ENCODE results near the gene CCDC57. TPM values are rescaled to one million over a fixed set of nuclear protein-coding genes. Genes with fewer than 3 reads are reported as not detected.
"Not testable (repeated sequence)": the region's sequence is repeated elsewhere in the genome, so short reads cannot be mapped to it uniquely, and the experiment has no call there.

The CCDC57 gene, protein sequence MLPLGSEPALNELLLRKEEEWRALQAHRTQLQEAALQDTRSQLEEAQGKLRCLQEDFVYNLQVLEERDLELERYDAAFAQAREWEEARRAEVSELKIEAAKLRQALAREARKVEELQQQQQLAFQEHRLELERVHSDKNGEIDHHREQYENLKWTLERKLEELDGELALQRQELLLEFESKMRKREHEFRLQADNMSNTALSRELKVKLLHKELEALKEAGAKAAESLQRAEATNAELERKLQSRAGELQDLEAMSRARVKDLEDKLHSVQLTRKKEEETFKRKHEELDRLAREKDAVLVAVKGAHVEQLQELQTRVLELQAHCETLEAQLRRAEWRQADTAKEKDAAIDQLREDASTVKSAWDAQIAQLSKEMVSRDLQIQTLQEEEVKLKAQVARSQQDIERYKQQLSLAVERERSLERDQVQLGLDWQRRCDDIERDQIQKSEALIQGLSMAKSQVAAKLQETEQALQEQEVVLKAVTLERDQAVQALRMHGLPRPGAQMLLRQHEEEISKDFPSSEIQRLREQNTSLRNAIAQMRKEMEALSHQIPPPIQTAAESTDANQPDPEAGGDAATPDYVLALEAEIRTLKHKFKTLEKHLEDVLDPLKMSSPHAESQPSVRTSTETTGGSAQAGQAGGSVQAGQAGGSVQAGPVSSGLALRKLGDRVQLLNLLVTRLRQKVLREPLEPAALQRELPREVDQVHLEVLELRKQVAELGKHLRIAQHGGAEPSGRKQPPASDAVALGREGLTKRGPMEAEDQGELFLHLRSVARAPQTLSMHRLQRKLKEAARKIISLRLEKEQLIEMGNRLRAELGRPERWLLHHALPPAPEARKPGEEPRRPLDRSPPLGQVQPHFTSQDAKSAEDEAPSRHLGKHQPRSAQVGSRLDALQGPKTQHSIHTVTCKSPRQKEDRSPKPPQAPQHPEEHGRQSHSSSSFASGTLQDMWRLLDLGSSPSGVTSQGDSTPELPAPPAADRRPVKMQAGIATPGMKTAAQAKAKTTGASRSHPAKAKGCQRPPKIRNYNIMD
- total RNA-seq, result 10 to 100 TPM; 57.6 to 62.8 TPM

DNA sequence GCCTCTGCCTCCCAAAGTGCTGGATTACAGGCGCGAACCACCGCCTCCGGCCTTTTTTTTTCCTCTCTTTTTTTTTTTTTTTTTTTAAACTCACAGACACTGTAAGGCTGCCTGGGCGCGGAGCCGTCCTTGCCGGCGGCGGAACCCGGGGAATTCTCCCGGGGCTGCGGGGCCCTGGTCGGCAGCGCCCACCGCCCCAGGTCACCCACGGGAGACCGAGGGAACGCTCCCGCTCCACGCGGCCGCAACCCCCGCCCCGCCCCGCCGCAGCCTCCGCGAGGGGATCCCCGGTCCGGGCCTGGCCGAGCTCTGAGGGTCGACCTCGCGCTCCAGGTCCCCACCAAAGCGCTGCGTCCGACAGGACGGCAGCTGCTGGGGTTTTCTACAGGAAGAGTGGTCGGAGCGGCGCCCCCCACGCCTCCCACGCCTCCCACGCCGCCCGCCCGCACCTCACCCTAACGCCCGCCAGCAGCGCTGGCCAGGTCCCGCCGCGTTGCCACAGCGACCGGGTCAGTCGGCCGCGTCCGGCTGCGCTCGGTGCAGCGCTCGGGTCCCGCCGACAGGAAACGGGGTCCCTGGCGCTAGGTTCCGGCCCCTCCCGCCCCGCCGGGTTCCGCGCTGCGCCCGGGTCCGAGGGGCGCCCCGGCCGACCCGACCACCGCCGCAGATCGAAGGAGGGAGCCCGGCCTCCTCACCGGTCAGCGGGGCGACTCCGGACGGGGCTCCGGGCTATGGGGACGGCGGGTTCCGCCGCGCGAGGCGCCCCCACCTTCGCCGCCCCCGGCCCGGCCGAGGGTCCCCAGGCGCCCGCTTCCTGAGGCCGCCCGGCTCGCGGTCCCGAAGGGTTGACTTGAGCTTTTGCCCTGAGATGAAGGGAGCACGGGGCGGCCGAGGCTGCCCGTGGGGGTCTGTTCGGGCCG is at the start of gene CCDC57:
Gene CCDC57 (minus strand): TSS at position 512 of the 920 bp plus-strand sequence. CDS start 10,898 bp downstream, outside the sequence.
- intact Hi-C loops (cut with DNase I), result no loop called here
- no peaks in the 10 kb centered on the region for H3K9me3 ChIP-seq
- peaks cover 9% of the 10 kb centered on the region for H3K4me1 ChIP-seq (replicated peaks)
- H3K27me3 ChIP-seq (replicated peaks; ENCODE audit: insufficient read depth), result no peaks in the 10 kb centered on the region
- H3K27ac ChIP-seq, result peak within 1 kb of the TSS; percentile 57 to 74
- WGBS, result under 1% methylated on average over 81 of the region's 116 CpGs
- H3K4me3 ChIP-seq, result peak within 1 kb of the TSS; percentile 69 to 91
- H3K36me3 ChIP-seq, result no peaks in the 10 kb centered on the region
- TF ChIP-seq, protein P1, sequence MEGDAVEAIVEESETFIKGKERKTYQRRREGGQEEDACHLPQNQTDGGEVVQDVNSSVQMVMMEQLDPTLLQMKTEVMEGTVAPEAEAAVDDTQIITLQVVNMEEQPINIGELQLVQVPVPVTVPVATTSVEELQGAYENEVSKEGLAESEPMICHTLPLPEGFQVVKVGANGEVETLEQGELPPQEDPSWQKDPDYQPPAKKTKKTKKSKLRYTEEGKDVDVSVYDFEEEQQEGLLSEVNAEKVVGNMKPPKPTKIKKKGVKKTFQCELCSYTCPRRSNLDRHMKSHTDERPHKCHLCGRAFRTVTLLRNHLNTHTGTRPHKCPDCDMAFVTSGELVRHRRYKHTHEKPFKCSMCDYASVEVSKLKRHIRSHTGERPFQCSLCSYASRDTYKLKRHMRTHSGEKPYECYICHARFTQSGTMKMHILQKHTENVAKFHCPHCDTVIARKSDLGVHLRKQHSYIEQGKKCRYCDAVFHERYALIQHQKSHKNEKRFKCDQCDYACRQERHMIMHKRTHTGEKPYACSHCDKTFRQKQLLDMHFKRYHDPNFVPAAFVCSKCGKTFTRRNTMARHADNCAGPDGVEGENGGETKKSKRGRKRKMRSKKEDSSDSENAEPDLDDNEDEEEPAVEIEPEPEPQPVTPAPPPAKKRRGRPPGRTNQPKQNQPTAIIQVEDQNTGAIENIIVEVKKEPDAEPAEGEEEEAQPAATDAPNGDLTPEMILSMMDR (IDR thresholded peaks at IDR 0.05), result peak in 2 of 4 experiments; percentile 47 to 54
- TF ChIP-seq POLR2A (IDR thresholded peaks at IDR 0.05), result peak; percentile 70
- peak; percentile 67 for TF ChIP-seq POLR2AphosphoS5 (IDR thresholded peaks at IDR 0.05)
- peak; percentile 58 for DNase-seq (ENCODE audit: low spot score)

DNA sequence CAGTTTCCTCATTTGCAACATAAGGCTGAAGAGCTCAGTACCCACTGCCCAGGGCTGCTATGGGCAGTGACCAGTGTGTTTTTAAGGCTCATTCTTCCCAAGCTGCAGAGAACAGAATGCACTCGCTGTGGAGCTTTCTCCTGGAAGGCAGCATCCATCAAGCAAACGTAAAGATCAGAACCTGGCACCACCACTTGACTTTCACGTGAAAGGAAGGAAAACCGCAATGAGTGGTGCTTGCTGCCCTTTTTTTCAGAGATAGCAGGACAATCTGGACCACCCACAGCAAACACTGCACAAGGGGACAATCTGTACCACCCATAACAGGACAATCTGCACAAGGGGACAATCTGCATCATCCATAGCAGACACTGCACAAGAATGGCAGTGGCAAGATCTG is 49.7 kb upstream of the CCDC57 start:
- Histone ChIP-seq H3K4me1 (replicated peaks) (peaks cover 14% of the 10 kb centered on the region), H3K4me3 (no peak overlapping the region), H3K27ac (no peak overlapping the region), H3K27me3 (replicated peaks; ENCODE audit: insufficient read depth) (no peaks in the 10 kb centered on the region), H3K9me3 (no peaks in the 10 kb centered on the region), H3K36me3 (peaks cover 0 to 21% of the 10 kb centered on the region in 2 donors)
- no peak for TF ChIP-seq POLR2A (IDR thresholded peaks at IDR 0.05)
- TF ChIP-seq, protein P1 (IDR thresholded peaks at IDR 0.05), result no peak
- TF ChIP-seq POLR2AphosphoS5 (IDR thresholded peaks at IDR 0.05), result no peak
- intact Hi-C loops (cut with DNase I), result no loop called here
- WGBS, result 50% methylated on average over 4 of the region's 4 CpGs
- no peak for DNase-seq (ENCODE audit: low spot score)

DNA sequence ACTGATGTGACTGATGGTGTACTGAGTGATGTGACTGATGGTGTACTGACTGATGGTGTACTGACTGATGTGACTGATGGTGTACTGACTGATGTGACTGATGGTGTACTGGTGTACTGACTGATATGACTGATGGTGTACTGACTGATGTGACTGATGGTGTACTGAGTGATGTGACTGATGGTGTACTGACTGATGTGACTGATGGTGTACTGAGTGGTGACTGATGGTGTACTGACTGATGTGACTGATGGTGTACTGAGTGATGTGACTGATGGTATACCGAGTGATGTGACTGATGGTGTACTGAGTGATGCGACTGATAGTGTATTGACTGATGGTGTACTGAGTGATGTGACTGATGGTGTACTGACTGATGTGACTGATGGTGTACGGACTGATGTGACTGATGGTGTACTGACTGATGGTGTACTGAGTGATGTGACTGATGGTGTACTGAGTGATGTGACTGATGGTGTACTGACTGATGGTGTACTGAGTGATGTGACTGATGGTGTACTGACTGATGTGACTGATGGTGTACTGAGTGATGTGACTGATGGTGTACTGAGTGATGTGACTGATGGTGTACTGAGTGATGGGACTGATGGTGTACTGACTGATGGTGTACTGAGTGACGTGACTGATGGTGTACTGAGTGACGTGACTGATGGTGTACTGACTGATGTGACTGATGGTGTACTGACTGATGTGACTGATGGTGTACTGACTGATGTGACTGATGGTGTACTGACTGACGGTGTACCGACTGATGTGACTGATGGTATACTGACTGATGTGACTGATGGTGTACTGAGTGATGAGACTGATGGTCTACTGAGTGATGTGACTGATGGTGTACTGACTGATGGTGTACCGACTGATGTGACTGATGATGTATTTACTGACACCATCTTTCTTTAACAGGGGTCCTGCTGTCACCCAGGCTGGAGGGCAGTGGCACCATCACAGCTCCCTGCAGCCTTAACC is 47.6 kb upstream of the CCDC57 start:
- H3K4me1 ChIP-seq (replicated peaks); H3K27ac ChIP-seq; intact Hi-C loops (cut with DNase I); DNase-seq (ENCODE audit: low spot score); H3K4me3 ChIP-seq; H3K9me3 ChIP-seq; H3K27me3 ChIP-seq (replicated peaks; ENCODE audit: insufficient read depth): not testable (repeated sequence)
- H3K36me3 ChIP-seq, result peaks cover 0 to 28% of the 10 kb centered on the region in 2 donors
- 91% methylated on average over 8 of the region's 8 CpGs for WGBS

DNA sequence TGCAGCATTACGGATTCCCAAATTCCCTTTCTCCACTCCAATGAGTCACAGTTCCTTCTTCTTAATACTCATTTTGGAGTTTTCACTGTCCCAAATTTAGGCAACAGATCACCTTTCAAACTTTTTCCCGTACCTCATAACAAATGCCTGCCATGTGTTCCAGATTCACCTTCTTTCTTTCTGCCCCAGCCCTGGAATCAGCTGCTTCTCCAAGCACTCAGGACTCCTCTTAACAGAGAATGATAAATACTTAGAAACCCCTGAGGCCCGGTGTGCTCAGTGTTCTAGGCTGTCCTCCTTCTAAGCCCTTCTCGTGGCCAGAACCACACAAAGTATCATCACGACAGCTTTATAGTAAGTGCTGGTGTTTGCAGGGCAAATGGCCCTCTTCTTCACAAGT is 45.9 kb upstream of the CCDC57 start:
- Histone ChIP-seq H3K36me3 (peaks cover under 1 to 16% of the 10 kb centered on the region in 2 donors), H3K4me3 (no peak overlapping the region), H3K27me3 (replicated peaks; ENCODE audit: insufficient read depth) (no peaks in the 10 kb centered on the region), H3K4me1 (replicated peaks) (peaks cover 3% of the 10 kb centered on the region), H3K9me3 (no peaks in the 10 kb centered on the region), H3K27ac (no peak overlapping the region)
- TF ChIP-seq, protein P1 (IDR thresholded peaks at IDR 0.05), result no peak
- TF ChIP-seq POLR2A (IDR thresholded peaks at IDR 0.05) (no peak), POLR2AphosphoS5 (IDR thresholded peaks at IDR 0.05) (no peak)
- WGBS, result 55% methylated on average over 5 of the region's 5 CpGs
- no peak for DNase-seq (ENCODE audit: low spot score)
- intact Hi-C loops (cut with DNase I), result no loop called here
